Islet of Langerhans (tissue), 1 donor: ENCODE results near the gene VARS2.
"Not testable (repeated sequence)": the region's sequence is repeated elsewhere in the genome, so short reads cannot be mapped to it uniquely, and the experiment has no call there.

Experiments used
- FAIRE-seq: peaks from one replicate; lab custom pipeline; 2011; peaks lifted over from hg19 to GRCh38; lab: Jason Lieb, UNC

Gene VARS2

GRCh38 chr6:30914076-30914853 lies at the start of gene VARS2:
Gene VARS2 (plus strand): TSS chr6:30914238. CDS start chr6:30914837, 599 bp downstream.
- no peak for FAIRE-seq

GRCh38 chr6:30864325-30864724 lies 49.7 kb upstream of the VARS2 start:
- FAIRE-seq = no peak

- FAIRE-seq = not testable (repeated sequence)
Observed at GRCh38 chr6:30869241-30869749, 44.7 kb upstream of the VARS2 start.

- FAIRE-seq = no peak
Observed at GRCh38 chr6:30870546-30870945, 43.5 kb upstream of the VARS2 start.

GRCh38 chr6:30871592-30872183 lies 42.4 kb upstream of the VARS2 start:
- FAIRE-seq = no peak

- no peak for FAIRE-seq
Observed at GRCh38 chr6:30873137-30873640, 40.8 kb upstream of the VARS2 start.

GRCh38 chr6:30873795-30874194 lies 40.2 kb upstream of the VARS2 start:
- not testable (repeated sequence) for FAIRE-seq

- no peak for FAIRE-seq
Observed at GRCh38 chr6:30875244-30876038, 38.6 kb upstream of the VARS2 start.

GRCh38 chr6:30876039-30876730 lies 37.9 kb upstream of the VARS2 start:
- FAIRE-seq = peak; percentile 21

GRCh38 chr6:30877419-30878262 lies 36.4 kb upstream of the VARS2 start:
- FAIRE-seq = no peak

- FAIRE-seq = no peak
Observed at GRCh38 chr6:30879684-30880427, 34.2 kb upstream of the VARS2 start.

- FAIRE-seq = no peak
Observed at GRCh38 chr6:30880698-30881252, 33.3 kb upstream of the VARS2 start.

- no peak for FAIRE-seq
Observed at GRCh38 chr6:30881392-30882203, 32.4 kb upstream of the VARS2 start.

- no peak for FAIRE-seq
Observed at GRCh38 chr6:30882204-30882758, 31.8 kb upstream of the VARS2 start.

GRCh38 chr6:30882759-30883684 lies 31.0 kb upstream of the VARS2 start:
- FAIRE-seq = no peak

GRCh38 chr6:30883685-30884520 lies 30.1 kb upstream of the VARS2 start, which contains the start of gene DDR1:
Gene DDR1 (plus strand): TSS chr6:30884519. CDS start chr6:30888730, 4,211 bp downstream.
- FAIRE-seq = no peak
